IMR-90 (cell line): ENCODE measurements around the gene CRAMP1. TPM values are rescaled to one million over a fixed set of nuclear protein-coding genes. Genes with fewer than 3 reads are reported as not detected.

Source experiments
- ATAC-seq: fragments of 200-7000 bp; cut with Tn5 transposase; 2 replicates; pipeline ENCODE4 v1.9.1; 2020; ENCODE audit warnings: low read depth, mild to moderate bottlenecking, moderate library complexity
- BruUV-seq: library from RNA; stranded (reverse); fragments of 400-500 nt; replicated peaks from 2 replicates; lab custom pipeline; 2021; lab: Mats Ljungman, UMichigan
- CTCF ChIA-PET: fragments of 300-600 bp; formaldehyde crosslinking; extraction: SDS; loops from one replicate; lab custom pipeline; 2021; ENCODE audit warnings: antibody characterized with exemption; lab: Yijun Ruan, JAX
- POLR2A ChIA-PET: fragments of 300-600 bp; sonication (Branson Sonifier 250); formaldehyde crosslinking; loops from one replicate; lab custom pipeline; 2022; ENCODE audit warnings: antibody characterized with exemption; ENCODE audit not compliant: unreplicated experiment; lab: Charles Lee
- DNase-seq: peaks from one replicate; pipeline ENCODE4 v3.0.0; 2013
- H2AFZ ChIP-seq: replicated peaks from 2 replicates; pipeline ENCODE3; 2013; ENCODE audit warnings: low read length, mild to moderate bottlenecking; ENCODE audit not compliant: poor library complexity
- H2AK5ac ChIP-seq: 2 replicates; pipeline ENCODE4 v1.6.1; 2013; ENCODE audit warnings: low read depth, low read length, inconsistent platforms
- H2AK9ac ChIP-seq: replicated peaks from 2 replicates; pipeline ENCODE3; 2013; ENCODE audit warnings: mild to moderate bottlenecking, low read depth, low read length, moderate library complexity; ENCODE audit not compliant: poor library complexity
- H2BK120ac ChIP-seq: 2 replicates; pipeline ENCODE4 v1.6.1; 2013; ENCODE audit warnings: low read depth, low read length, inconsistent platforms
- H2BK15ac ChIP-seq: 3 replicates; pipeline ENCODE4 v1.6.1; 2013; ENCODE audit warnings: low read depth, low read length, inconsistent platforms
- H2BK20ac ChIP-seq: 2 replicates; pipeline ENCODE4 v1.6.1; 2013; ENCODE audit warnings: low read depth, mild to moderate bottlenecking, inconsistent platforms, low read length, moderate library complexity
- H2BK5ac ChIP-seq: 2 replicates; pipeline ENCODE4 v1.6.1; 2013; ENCODE audit warnings: mild to moderate bottlenecking, low read depth, low read length, inconsistent platforms; ENCODE audit not compliant: poor library complexity, severe bottlenecking
- H3K14ac ChIP-seq: replicated peaks from 2 replicates; pipeline ENCODE4 v1.6.1; 2013; ENCODE audit warnings: low read depth, low read length, inconsistent platforms
- H3K18ac ChIP-seq: 2 replicates; pipeline ENCODE4 v1.6.1; 2013; ENCODE audit warnings: low read depth, low read length, control low read depth
- H3K23ac ChIP-seq: 2 replicates; pipeline ENCODE4 v1.6.1; 2013; ENCODE audit warnings: low read depth, low read length, inconsistent platforms
- H3K27ac ChIP-seq: 2 replicates; pipeline ENCODE4 v1.5.1; 2013; ENCODE audit warnings: mild to moderate bottlenecking, control low read depth, low read length; ENCODE audit not compliant: insufficient read depth
- H3K27me3 ChIP-seq: 2 replicates; pipeline ENCODE4 v1.6.1; 2013; ENCODE audit warnings: low read length; ENCODE audit not compliant: control insufficient read depth, insufficient read depth
- H3K36me3 ChIP-seq: 2 replicates; pipeline ENCODE4 v1.6.1; 2013; ENCODE audit warnings: low read length, mixed read lengths; ENCODE audit not compliant: control insufficient read depth, insufficient read depth
- H3K4ac ChIP-seq: 2 replicates; pipeline ENCODE4 v1.6.1; 2013; ENCODE audit warnings: low read depth, low read length, inconsistent platforms
- H3K4me1 ChIP-seq: 2 replicates; pipeline ENCODE4 v1.6.1; 2013; ENCODE audit warnings: low read length, mixed read lengths; ENCODE audit not compliant: control insufficient read depth, insufficient read depth
- H3K4me2 ChIP-seq: 2 replicates; pipeline ENCODE4 v1.6.1; 2013; ENCODE audit warnings: low read depth, mild to moderate bottlenecking, control low read depth, low read length, moderate library complexity
- H3K4me3 ChIP-seq: 2 replicates; pipeline ENCODE4 v1.5.1; 2013; ENCODE audit warnings: low read depth, mild to moderate bottlenecking, control low read depth, low read length, moderate library complexity; ENCODE audit not compliant: insufficient read depth
- H3K56ac ChIP-seq: 2 replicates; pipeline ENCODE4 v1.6.1; 2013; ENCODE audit warnings: low read length, inconsistent platforms; ENCODE audit not compliant: insufficient read depth; ENCODE audit errors: extremely low read depth
- H3K79me1 ChIP-seq, 2 experiments: 2 replicates each; pipeline ENCODE4 v1.6.1; 2013; ENCODE audit warnings: low read length in 2 of 2, inconsistent platforms in 1 of 2, low read depth in 1 of 2
- H3K9ac ChIP-seq: 2 replicates; pipeline ENCODE4 v1.6.1; 2013; ENCODE audit warnings: low read depth, low read length, control low read depth
- H3K9me1 ChIP-seq: 2 replicates; pipeline ENCODE4 v1.6.1; 2013; ENCODE audit warnings: low read length, inconsistent platforms; ENCODE audit not compliant: insufficient read depth
- H3K9me3 ChIP-seq: 2 replicates; pipeline ENCODE4 v1.6.1; 2013; ENCODE audit warnings: low read length; ENCODE audit not compliant: control insufficient read depth, insufficient read depth
- H4K20me1 ChIP-seq: 2 replicates; pipeline ENCODE4 v1.6.1; 2013; ENCODE audit warnings: low read length, inconsistent platforms; ENCODE audit not compliant: insufficient read depth
- H4K5ac ChIP-seq: 2 replicates; pipeline ENCODE4 v1.6.1; 2013; ENCODE audit warnings: mild to moderate bottlenecking, low read depth, low read length, control low read depth
- H4K8ac ChIP-seq, 2 experiments: 2 replicates each; pipeline ENCODE4 v1.6.1; 2013; ENCODE audit warnings: low read depth in 2 of 2, low read length in 2 of 2, control low read depth in 1 of 2, inconsistent platforms in 1 of 2
- H4K91ac ChIP-seq: 2 replicates; pipeline ENCODE4 v1.6.1; 2013; ENCODE audit warnings: low read depth, low read length, inconsistent platforms; ENCODE audit not compliant: insufficient read depth
- BHLHE40 ChIP-seq: fragments of 150-350 bp; IDR thresholded peaks from 2 replicates; pipeline ENCODE4 v1.6.1; 2016; ENCODE audit warnings: mild to moderate bottlenecking, low read depth, low read length
- CEBPB ChIP-seq: IDR thresholded peaks from 2 replicates; pipeline ENCODE4 v1.6.1; 2012; ENCODE audit warnings: low read depth, low read length, improper control_type of control experiment
- CHD1 ChIP-seq: IDR thresholded peaks from 2 replicates; pipeline ENCODE4 v1.6.1; 2012; ENCODE audit warnings: low read depth, low read length, improper control_type of control experiment
- CTCF ChIP-seq: conservative IDR thresholded peaks from 2 replicates; pipeline ENCODE4 v1.5.1; 2012; ENCODE audit warnings: mild to moderate bottlenecking, low read depth, low read length, improper control_type of control experiment
- MAFK ChIP-seq: IDR thresholded peaks from 2 replicates; pipeline ENCODE4 v1.6.1; 2012; ENCODE audit warnings: low read depth, low read length, improper control_type of control experiment
- MXI1 ChIP-seq: IDR thresholded peaks from 2 replicates; pipeline ENCODE4 v1.6.1; 2012; ENCODE audit warnings: low read depth, mild to moderate bottlenecking, low read length, moderate library complexity, borderline replicate concordance
- NFE2L2 ChIP-seq: fragments of 150-350 bp; IDR thresholded peaks from 2 replicates; pipeline ENCODE4 v1.6.1; 2016; ENCODE audit warnings: low read depth, mild to moderate bottlenecking, low read length
- RAD21 ChIP-seq: IDR thresholded peaks from 2 replicates; pipeline ENCODE4 v1.6.1; 2012; ENCODE audit warnings: low read length, improper control_type of control experiment
- RCOR1 ChIP-seq: IDR thresholded peaks from 2 replicates; pipeline ENCODE4 v1.6.1; 2012; ENCODE audit warnings: mild to moderate bottlenecking, low read length, improper control_type of control experiment; ENCODE audit not compliant: insufficient replicate concordance
- RFX5 ChIP-seq: IDR thresholded peaks from 2 replicates; pipeline ENCODE4 v1.8.0; 2012; ENCODE audit warnings: low read depth, mild to moderate bottlenecking, low read length, moderate library complexity
- SMC3 ChIP-seq: fragments of 150-350 bp; IDR thresholded peaks from 2 replicates; pipeline ENCODE4 v1.6.1; 2016; ENCODE audit warnings: low read depth, mild to moderate bottlenecking, antibody characterized with exemption, low read length, moderate library complexity
- WGBS, 2 experiments: methylation state at CpG; one replicate each; pipeline versions ENCODE4 v1.1.5 to v1.1.7; 2013; ENCODE audit warnings: missing lambda C conversion rate in 2 of 2; ENCODE audit not compliant: insufficient read length in 1 of 2; ENCODE audit errors: extremely low coverage in 2 of 2; 5-methylcytosine and 5-hydroxymethylcytosine counted together
- dilution Hi-C: fragments of 300-500 bp; cut with HindIII; formaldehyde crosslinking; loops from one replicate; pipeline ENCODE4 v1.14.3; 2018; ENCODE audit warnings: low sequenced_read_pairs; ENCODE audit not compliant: unreplicated experiment
- in situ Hi-C: fragments of 300-500 bp; cut with MboI; formaldehyde crosslinking; loops from 3 replicates; pipeline ENCODE4 v1.14.3; 2019; ENCODE audit warnings: low sequenced_read_pairs, inconsistent platforms, mixed read lengths
- intact Hi-C: fragments of 100-400 bp; cut with micrococcal nuclease; formaldehyde crosslinking; loops from 2 replicates; pipeline ENCODE4 v1.10.0; 2022
- polyA plus RNA-seq, 3 experiments: library from polyadenylated mRNA; depleted of rRNA; stranded (reverse); fragments of >200 nt; gene quantifications; 2 replicates each; pipeline ENCODE4 v1.2.3, GENCODE V29; 2012; ENCODE audit warnings: low replicate concordance in 1 of 3
- total RNA-seq: library from RNA; depleted of rRNA; stranded (reverse); fragments of >200 nt; gene quantifications from 2 replicates; pipeline ENCODE4 v1.2.3, GENCODE V29; 2012
- TF ChIP-seq, protein P1 (sequence below): fragments of 150-350 bp; IDR thresholded peaks from 2 replicates; pipeline ENCODE4 v1.6.1; 2016; ENCODE audit warnings: low read depth, mild to moderate bottlenecking, low read length, moderate library complexity, borderline replicate concordance

Gene CRAMP1
- total and polyA plus RNA-seq, 2 of the 4 experiments (the other 2 are of a cell fraction), result 3.2 to 12.0 TPM

GRCh38 chr16:1635070-1635469 lies 22.9 kb downstream of the CRAMP1 start:
- H2BK5ac ChIP-seq, result no peak overlapping the region
- CTCF ChIA-PET, result no interaction called here
- no peak overlapping the region for H3K4me2 ChIP-seq
- dilution Hi-C loops, result no loop called here
- H2AFZ ChIP-seq, result no peak overlapping the region
- DNase-seq (no peak), ATAC-seq (no peak)
- no peak overlapping the region for H3K23ac ChIP-seq
- H3K9ac ChIP-seq, result no peak overlapping the region
- TF ChIP-seq MAFK, result no peak
- TF ChIP-seq, protein P1, sequence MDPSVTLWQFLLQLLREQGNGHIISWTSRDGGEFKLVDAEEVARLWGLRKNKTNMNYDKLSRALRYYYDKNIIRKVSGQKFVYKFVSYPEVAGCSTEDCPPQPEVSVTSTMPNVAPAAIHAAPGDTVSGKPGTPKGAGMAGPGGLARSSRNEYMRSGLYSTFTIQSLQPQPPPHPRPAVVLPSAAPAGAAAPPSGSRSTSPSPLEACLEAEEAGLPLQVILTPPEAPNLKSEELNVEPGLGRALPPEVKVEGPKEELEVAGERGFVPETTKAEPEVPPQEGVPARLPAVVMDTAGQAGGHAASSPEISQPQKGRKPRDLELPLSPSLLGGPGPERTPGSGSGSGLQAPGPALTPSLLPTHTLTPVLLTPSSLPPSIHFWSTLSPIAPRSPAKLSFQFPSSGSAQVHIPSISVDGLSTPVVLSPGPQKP, result no peak
- no peak for TF ChIP-seq BHLHE40
- TF ChIP-seq RCOR1, result no peak
- no peak for TF ChIP-seq RAD21
- no peak for TF ChIP-seq RFX5
- no peak for TF ChIP-seq SMC3
- no peak for TF ChIP-seq CEBPB
- TF ChIP-seq CTCF, result no peak
- no peak for TF ChIP-seq CHD1
- no peak for TF ChIP-seq NFE2L2
- no peak for TF ChIP-seq MXI1
- peaks cover 78% of the 10 kb centered on the region for H3K36me3 ChIP-seq
- 100% methylated on average over 3 of the region's 13 CpGs; no CpG with 5 or more reads in 1 of the 2 experiments for WGBS, 2 experiments
- no peak overlapping the region for H2AK5ac ChIP-seq
- no peak overlapping the region for H4K91ac ChIP-seq
- no peak overlapping the region for H3K4me3 ChIP-seq
- POLR2A ChIA-PET, result no interaction called here
- no peaks in the 10 kb centered on the region for H3K27me3 ChIP-seq
- BruUV-seq, result no TSS peak
- in situ Hi-C loops, result no loop called here
- peaks cover 28 to 63% of the 10 kb centered on the region in 2 experiments for H3K79me1 ChIP-seq
- H3K9me3 ChIP-seq, result no peaks in the 10 kb centered on the region
- no peak overlapping the region for H3K27ac ChIP-seq
- H4K5ac ChIP-seq, result no peak overlapping the region
- no peak overlapping the region for H4K8ac ChIP-seq
- H2BK15ac ChIP-seq, result no peak overlapping the region
- no peak overlapping the region for H3K56ac ChIP-seq
- no peaks in the 10 kb centered on the region for H3K4me1 ChIP-seq
- no peak overlapping the region for H2BK20ac ChIP-seq
- peaks cover 4% of the 10 kb centered on the region for H3K9me1 ChIP-seq
- H2BK120ac ChIP-seq, result no peak overlapping the region
- intact Hi-C loops, result no loop called here
- H3K18ac ChIP-seq, result no peak overlapping the region
- H4K20me1 ChIP-seq, result peaks cover 64% of the 10 kb centered on the region
- H2AK9ac ChIP-seq, result no peak overlapping the region
- H3K4ac ChIP-seq, result no peak overlapping the region
- no peak overlapping the region for H3K14ac ChIP-seq
